ENCODE measurements around the gene C22orf39.

- TF ChIP-seq, protein P1, sequence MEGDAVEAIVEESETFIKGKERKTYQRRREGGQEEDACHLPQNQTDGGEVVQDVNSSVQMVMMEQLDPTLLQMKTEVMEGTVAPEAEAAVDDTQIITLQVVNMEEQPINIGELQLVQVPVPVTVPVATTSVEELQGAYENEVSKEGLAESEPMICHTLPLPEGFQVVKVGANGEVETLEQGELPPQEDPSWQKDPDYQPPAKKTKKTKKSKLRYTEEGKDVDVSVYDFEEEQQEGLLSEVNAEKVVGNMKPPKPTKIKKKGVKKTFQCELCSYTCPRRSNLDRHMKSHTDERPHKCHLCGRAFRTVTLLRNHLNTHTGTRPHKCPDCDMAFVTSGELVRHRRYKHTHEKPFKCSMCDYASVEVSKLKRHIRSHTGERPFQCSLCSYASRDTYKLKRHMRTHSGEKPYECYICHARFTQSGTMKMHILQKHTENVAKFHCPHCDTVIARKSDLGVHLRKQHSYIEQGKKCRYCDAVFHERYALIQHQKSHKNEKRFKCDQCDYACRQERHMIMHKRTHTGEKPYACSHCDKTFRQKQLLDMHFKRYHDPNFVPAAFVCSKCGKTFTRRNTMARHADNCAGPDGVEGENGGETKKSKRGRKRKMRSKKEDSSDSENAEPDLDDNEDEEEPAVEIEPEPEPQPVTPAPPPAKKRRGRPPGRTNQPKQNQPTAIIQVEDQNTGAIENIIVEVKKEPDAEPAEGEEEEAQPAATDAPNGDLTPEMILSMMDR (conservative IDR thresholded peaks at IDR 0.05 in 1 of 2, IDR thresholded peaks at IDR 0.05 in 1 of 2; ENCODE audit: extremely low read depth in 1 of 2, insufficient read depth in 1 of 2, low read depth in 1 of 2, low read length in 2 of 2): no peak
- TF ChIP-seq EZH2 (IDR thresholded peaks at IDR 0.05; ENCODE audit: borderline replicate concordance, low read length): no peak
Observed at GRCh38 chr22:19432133-19432851, 15.2 kb downstream of the C22orf39 start, which contains the start of gene MRPL40.

Data from mammary epithelial cell (primary cell).